HG03565 (cell line): Measurements from ENCODE around the gene LDLRAD4.

Experiments
- ATAC-seq: cut with Tn5 transposase; IDR thresholded peaks from one replicate; pipeline ENCODE4 v1.9.1; 2021; ENCODE audit warnings: mild to moderate bottlenecking, moderate library complexity; ENCODE audit not compliant: unreplicated experiment

LDLRAD4 gene

GRCh38 chr18:13577091-13577697, 358.6 kb downstream of the LDLRAD4 start:
- peak; percentile 88 for ATAC-seq

GRCh38 chr18:13577781-13578180, 359.2 kb downstream of the LDLRAD4 start:
- ATAC-seq, result no peak

GRCh38 chr18:13578400-13578799, 359.8 kb downstream of the LDLRAD4 start:
- ATAC-seq, result no peak

GRCh38 chr18:13579874-13580273, 361.3 kb downstream of the LDLRAD4 start:
- ATAC-seq, result no peak

GRCh38 chr18:13580351-13580750, 361.8 kb downstream of the LDLRAD4 start:
- no peak for ATAC-seq

GRCh38 chr18:13580991-13581390, 362.4 kb downstream of the LDLRAD4 start:
- no peak for ATAC-seq

- no peak for ATAC-seq
Measured at GRCh38 chr18:13581496-13582177, 363.1 kb downstream of the LDLRAD4 start.

- ATAC-seq, result no peak
Measured at GRCh38 chr18:13582178-13582670, 363.7 kb downstream of the LDLRAD4 start.

GRCh38 chr18:13583576-13584550, 365.3 kb downstream of the LDLRAD4 start:
- no peak for ATAC-seq

GRCh38 chr18:13584825-13585224, 366.3 kb downstream of the LDLRAD4 start:
- ATAC-seq, result no peak

GRCh38 chr18:13585379-13586153, 367.0 kb downstream of the LDLRAD4 start:
- ATAC-seq, result peak; percentile 34

GRCh38 chr18:13587001-13587400, 368.4 kb downstream of the LDLRAD4 start:
- ATAC-seq, result no peak

- ATAC-seq, result no peak
Measured at GRCh38 chr18:13587477-13587876, 368.9 kb downstream of the LDLRAD4 start.

- ATAC-seq, result no peak
Measured at GRCh38 chr18:13587937-13588336, 369.4 kb downstream of the LDLRAD4 start.

GRCh38 chr18:13589316-13589715, 370.8 kb downstream of the LDLRAD4 start:
- ATAC-seq, result no peak

- no peak for ATAC-seq
Measured at GRCh38 chr18:13589943-13590342, 371.4 kb downstream of the LDLRAD4 start.

- ATAC-seq, result no peak
Measured at GRCh38 chr18:13592246-13592645, 373.7 kb downstream of the LDLRAD4 start.

- no peak for ATAC-seq
Measured at GRCh38 chr18:13594551-13594950, 376.0 kb downstream of the LDLRAD4 start.

- ATAC-seq, result no peak
Measured at GRCh38 chr18:13597068-13597467, 378.5 kb downstream of the LDLRAD4 start.

GRCh38 chr18:13598591-13598990, 380.0 kb downstream of the LDLRAD4 start:
- no peak for ATAC-seq

- no peak for ATAC-seq
Measured at GRCh38 chr18:13599031-13599430, 380.5 kb downstream of the LDLRAD4 start.
